GM19452 (cell line): ENCODE results near the gene EHD2.
A peak's percentile ranks its signal among the peaks of the same experiment; 100 is the strongest.
"Not testable (repeated sequence)": the region's sequence is repeated elsewhere in the genome, so short reads cannot be mapped to it uniquely, and the experiment has no call there.

ENCODE experiments used
- ATAC-seq: cut with Tn5 transposase; IDR thresholded peaks from one replicate; pipeline ENCODE4 v1.9.1; 2021; ENCODE audit not compliant: unreplicated experiment

Gene EHD2

DNA sequence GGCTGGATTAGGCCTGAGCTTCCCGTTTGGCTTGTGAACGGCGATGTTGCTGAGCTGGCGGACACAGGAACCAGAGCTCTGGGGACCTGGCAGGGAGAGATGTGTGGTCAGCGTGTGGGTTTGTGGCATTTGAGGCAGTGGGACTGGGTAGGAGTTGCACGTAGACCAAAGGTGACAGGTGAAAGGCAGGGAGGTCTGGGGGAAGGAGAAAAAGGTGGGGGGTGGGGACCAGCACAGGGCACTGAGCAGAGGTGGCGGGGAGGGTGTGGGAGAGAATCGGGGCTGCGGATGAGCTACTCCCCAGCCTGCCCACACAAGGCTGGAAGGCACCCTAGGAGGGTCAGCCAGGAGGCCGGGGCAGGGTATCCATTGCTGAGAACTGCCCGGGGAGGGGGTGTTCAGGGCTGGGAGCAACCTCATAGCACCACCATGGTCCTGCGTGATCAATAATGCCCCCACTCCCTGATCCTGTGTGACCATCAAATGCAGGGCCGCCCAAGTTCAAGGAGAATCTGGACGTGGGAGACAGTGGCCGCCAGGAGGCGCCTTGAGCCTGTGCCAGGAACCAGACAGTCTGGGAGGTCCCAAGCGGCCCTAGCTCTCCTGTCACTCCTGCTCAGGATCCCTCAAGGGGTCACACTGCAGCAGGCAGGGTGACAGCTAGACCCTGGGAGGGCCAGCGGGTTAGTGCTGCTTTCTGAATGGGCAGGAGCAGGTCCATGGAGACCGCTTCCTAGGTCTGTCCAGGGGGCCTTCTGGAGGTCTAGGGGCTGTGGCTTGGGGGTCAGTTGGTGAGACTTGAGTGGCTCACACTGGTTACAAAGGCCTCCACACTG lies 52.5 kb downstream of the EHD2 start:
- ATAC-seq: no peak

- no peak for ATAC-seq
Measured at GRCh38 chr19:47766359-47766620, 53.1 kb downstream of the EHD2 start.

DNA sequence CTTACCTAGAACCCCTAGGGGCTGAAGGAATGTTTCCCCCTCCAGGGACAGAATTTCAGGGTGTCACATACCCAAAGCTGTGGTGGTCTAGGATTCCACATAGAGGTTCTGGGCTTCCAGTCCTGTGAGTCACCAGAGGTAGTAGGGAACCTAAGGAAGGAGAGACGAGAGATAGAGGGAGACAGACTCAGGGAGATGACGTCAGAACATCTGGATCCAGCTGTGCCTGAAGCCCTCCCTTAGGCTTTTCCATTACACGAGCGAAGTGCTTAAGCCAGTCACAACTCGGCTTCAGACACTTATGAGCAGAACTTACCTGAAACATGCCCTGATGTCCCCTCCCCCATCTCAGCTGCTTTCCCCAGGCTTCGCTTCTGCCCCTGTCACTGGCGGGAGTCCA lies 53.4 kb downstream of the EHD2 start:
- no peak for ATAC-seq

DNA sequence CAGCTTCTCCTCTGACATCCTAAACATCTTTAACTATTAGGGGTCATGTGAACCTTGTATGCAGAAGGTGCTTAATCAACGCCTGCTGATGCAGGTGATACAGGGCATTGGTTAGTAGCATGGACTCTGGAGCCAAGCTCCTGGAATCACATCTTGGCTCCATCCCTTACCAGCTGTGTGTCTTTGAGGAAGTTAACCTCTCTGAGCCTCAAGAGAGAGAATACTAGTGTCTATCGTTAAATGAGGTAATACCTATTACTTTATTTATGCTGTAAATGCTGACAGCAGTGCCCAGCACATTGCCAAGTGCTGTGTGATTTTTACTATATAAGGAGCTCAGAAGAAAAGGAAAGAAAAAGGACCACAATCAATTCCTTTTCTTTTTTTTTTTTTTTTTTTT lies 54.1 kb downstream of the EHD2 start:
- ATAC-seq: no peak

GRCh38 chr19:47768604-47769003 lies 55.4 kb downstream of the EHD2 start:
- ATAC-seq: no peak

DNA sequence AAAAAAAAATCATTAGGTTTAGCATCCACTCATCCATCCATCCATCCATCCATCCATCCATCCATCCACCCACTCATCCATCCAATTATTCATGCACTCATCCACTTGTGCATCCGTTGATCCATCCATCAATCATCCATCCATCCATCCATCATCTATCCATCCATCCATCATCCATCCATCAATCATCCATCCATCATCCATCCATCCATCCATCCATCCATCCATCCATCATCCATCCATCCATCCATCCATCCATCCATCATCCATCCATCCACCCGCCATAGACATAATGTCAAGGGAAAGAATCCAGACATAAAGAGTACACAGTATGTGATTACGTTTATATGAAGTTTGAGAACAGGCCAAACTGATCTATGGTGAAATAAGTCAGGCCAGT lies 56.3 kb downstream of the EHD2 start:
- no peak for ATAC-seq

GRCh38 chr19:47771291-47771690 lies 58.1 kb downstream of the EHD2 start:
- ATAC-seq: not testable (repeated sequence)

DNA sequence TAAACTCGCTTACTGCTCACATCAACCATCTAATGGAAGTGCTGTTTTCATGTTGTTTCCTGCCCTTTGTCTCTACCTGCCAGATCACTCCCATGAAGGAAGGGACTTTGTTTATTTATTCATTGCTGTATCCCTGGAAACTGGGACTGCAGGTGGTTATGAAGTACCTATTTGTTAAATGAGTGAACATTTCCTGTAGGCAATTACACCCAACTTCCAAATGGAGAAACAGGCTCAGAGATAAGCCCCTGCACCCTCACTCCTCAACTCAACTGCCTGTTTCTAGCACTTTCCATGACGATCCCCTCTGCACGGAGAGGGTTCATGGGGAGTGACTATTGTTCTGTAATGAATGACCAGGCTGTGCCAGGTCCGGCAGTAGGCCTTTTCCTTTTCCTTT lies 63.3 kb downstream of the EHD2 start:
- ATAC-seq: no peak

GRCh38 chr19:47777245-47778048 lies 64.2 kb downstream of the EHD2 start:
- not testable (repeated sequence) for ATAC-seq

- peak; percentile 68 for ATAC-seq
Measured at GRCh38 chr19:47778049-47778953, 65.1 kb downstream of the EHD2 start, which contains the start of gene SELENOW. Gene SELENOW (plus strand): TSS chr19:47778703. CDS start chr19:47778786, 83 bp downstream.

- no peak for ATAC-seq
Measured at GRCh38 chr19:47778954-47779351, 65.7 kb downstream of the EHD2 start.

DNA sequence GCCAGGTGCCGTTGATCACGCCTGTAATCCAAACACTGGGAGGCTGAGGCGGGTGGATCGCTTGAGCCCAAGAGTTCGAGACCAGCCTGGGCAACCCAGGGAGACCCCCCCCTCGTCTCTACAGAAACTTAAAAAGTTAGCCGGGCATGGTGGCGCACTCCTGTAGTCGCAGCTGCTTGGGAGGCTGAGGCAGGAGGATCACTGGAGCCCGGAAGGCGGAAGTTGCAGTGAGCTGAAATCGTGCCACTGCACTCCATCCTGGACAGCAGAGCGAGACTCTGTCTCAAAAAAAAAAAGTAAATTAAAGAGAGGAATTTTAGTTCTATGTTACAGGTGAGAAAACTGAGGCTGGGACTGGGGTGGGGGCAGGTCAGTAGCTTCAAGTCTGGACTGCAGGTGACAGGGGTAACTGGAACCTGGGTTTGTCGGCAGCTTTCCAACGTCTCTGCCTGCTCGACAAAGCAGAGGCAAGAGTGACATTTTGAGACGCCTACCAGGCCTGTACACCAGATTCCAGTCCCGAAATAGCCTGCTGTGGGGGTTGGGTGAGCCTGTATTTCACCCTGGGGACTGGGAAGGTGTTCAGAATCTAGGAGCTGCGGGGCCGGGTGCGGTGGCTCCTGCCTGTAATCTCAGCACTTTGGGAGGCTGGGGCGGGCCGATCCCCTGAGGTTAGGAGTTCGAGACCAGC lies 66.4 kb downstream of the EHD2 start:
- ATAC-seq: no peak

DNA sequence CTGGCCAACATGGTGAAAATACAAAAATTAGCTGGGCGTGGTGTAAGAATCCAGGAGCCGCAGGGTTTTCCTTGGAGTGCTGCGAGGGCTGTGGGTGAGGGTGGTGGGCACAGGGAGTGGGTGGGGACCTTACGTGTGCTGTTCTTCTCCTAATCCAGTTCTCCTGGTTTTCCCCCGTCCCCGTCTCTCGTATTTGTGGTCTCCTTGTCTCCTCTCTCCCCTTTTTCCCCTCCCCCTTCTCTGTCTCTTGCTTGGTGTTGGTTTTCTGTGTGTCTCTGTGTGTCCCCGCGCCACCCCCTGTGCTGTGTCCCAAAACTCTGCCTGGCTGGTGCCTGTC lies 67.0 kb downstream of the EHD2 start:
- no peak for ATAC-seq

DNA sequence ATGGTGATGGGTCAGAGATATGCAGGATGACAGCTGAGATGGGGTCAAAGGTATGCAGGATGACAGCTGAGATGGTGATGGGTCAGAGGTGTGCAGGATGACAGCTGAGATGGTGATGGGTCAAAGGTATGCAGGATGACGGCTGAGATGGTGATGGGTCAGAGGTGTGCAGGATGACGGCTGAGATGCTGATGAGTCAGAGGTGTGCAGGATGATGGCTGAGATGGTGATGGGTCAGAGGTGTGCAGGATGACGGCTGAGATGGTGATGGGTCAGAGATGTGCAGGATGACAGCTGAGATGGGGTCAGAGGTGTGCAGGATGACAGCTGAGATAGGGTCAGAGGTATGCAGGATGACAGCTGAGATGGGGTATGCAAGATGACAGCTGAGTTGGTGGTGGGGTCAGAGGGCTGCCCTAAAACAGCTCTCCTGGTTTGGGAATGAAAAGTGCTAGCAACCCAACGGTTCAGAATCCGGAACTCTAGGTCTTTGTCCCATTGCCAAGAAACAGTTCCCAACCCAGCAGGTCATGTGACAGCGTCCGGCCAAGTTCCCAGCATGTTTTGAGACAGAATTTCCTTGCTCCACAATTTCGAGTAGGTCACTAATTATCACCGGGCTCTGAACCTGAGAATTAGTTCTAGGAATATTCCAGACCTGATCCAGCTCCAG lies 68.5 kb downstream of the EHD2 start:
- ATAC-seq: no peak

DNA sequence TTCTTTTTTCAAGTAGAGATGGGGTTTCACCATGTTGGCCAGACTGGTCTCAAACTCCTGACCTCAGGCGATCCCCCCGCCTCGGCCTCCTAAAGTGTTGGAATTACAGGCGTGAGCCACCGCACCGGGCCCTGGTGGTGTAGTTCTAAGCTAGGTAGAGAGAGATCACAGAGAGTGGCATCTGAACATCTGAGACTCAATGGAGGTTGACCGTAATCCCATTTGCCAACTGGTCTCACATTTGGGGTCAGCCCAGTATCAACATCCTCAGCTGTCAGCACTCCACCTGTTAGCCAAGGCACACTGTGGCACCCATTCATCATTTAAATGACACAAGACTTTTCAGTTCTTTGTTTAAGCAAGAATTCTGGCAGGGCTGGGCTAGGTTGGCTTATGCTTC lies 73.3 kb downstream of the EHD2 start:
- ATAC-seq: no peak

DNA sequence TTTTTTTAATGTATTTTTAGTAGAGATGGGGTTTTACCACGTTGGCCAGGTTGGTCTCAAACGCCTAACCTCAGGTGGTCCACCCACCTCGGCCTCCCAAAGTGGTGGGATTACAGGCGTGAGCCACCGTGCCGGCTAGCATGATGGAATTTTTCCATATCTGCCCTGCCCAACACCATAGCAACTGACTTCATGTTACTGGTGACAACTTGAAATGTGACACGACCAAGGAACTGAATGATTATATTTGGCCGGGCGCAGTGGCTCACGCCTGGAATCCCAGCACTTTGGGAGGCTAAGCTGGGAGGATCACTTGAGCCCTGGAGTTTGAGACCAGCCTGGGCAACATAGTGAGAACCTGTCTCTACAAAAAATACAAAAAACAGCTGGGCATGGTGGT lies 74.1 kb downstream of the EHD2 start:
- not testable (repeated sequence) for ATAC-seq

- ATAC-seq: not testable (repeated sequence)
Measured at GRCh38 chr19:47789811-47790210, 76.6 kb downstream of the EHD2 start.

DNA sequence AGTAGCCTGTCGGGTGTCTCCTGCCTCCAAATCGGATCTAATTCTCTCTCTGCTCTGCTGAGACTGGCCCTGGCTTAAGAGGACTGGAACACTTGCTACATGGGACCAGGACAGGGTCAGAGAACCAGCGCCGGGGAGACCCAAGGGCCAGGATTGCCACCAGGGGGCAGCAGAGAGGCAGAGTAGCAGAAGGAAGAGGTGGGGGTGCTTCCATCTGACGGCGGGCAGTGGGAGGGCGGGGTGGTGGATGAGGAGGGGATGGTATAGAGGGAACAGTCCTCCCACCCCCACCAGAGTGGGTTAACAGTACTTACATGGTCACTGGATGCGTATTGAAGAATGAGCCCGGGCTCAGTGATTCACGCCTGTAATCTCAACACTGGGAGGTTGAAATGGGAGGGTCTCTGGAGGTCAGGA lies 77.2 kb downstream of the EHD2 start:
- no peak for ATAC-seq

DNA sequence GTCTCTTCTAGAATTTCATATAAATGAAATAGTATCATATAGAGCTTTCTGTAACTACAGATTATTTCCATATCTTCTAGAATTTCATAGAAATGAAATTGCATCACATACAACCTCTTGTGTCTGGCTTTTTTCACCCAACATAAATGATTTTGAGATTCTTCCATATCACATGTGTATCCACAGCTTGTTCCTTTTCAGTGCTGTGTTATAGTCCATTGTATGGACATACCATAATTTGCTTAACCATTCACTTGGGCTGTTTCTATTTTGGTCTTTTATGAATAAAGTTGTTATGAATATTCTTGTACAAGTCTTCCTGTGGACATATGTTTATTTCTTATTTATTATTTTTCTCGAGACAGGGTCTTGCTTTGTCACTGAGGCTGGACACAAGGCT lies 79.4 kb downstream of the EHD2 start:
- ATAC-seq: no peak
